Activated gamma-delta T cell treated with anti-CD3 and anti-CD28 coated beads, Interleukin-2, amount 50 U/mL, for 16 hours (primary cell): ENCODE data around the gene AFAP1.

Source experiments
- DNase-seq: peaks from one replicate; pipeline ENCODE4 v3.0.0-alpha.2; 2020; ENCODE audit warnings: low read depth

AFAP1 gene

GRCh38 chr4:7753931-7754465 is 185.7 kb downstream of the AFAP1 start:
- DNase-seq = no peak

GRCh38 chr4:7753271-7753670 is 186.4 kb downstream of the AFAP1 start:
- DNase-seq = no peak

GRCh38 chr4:7752649-7753048 is 187.0 kb downstream of the AFAP1 start:
- DNase-seq = no peak

- DNase-seq = no peak
Observed at GRCh38 chr4:7750972-7751371, 188.7 kb downstream of the AFAP1 start.

- DNase-seq = no peak
Observed at GRCh38 chr4:7750523-7750922, 189.1 kb downstream of the AFAP1 start.

GRCh38 chr4:7747566-7747965 is 192.1 kb downstream of the AFAP1 start:
- DNase-seq = no peak

GRCh38 chr4:7747062-7747385 is 192.6 kb downstream of the AFAP1 start:
- no peak for DNase-seq

GRCh38 chr4:7746351-7747061 is 193.2 kb downstream of the AFAP1 start:
- no peak for DNase-seq

GRCh38 chr4:7745301-7745885 is 194.3 kb downstream of the AFAP1 start:
- no peak for DNase-seq

GRCh38 chr4:7744142-7744804 is 195.4 kb downstream of the AFAP1 start:
- DNase-seq = no peak

- DNase-seq = no peak
Observed at GRCh38 chr4:7742807-7743280, 196.8 kb downstream of the AFAP1 start.

GRCh38 chr4:7741946-7742806 is 197.5 kb downstream of the AFAP1 start:
- DNase-seq = no peak

GRCh38 chr4:7740866-7741525 is 198.7 kb downstream of the AFAP1 start:
- no peak for DNase-seq

- DNase-seq = no peak
Observed at GRCh38 chr4:7739918-7740865, 199.5 kb downstream of the AFAP1 start.

- no peak for DNase-seq
Observed at GRCh38 chr4:7739077-7739917, 200.4 kb downstream of the AFAP1 start.

GRCh38 chr4:7738458-7739076 is 201.1 kb downstream of the AFAP1 start:
- DNase-seq = no peak

GRCh38 chr4:7737752-7738457 is 201.8 kb downstream of the AFAP1 start:
- DNase-seq = no peak

- DNase-seq = no peak
Observed at GRCh38 chr4:7737268-7737645, 202.4 kb downstream of the AFAP1 start.
